ENCODE measurements around the gene WIPF1. TPM values are rescaled to one million over a fixed set of nuclear protein-coding genes. Genes with fewer than 3 reads are reported as not detected.
A peak's percentile ranks its signal among the peaks of the same experiment; 100 is the strongest.

WIPF1 gene
- total RNA-seq, 1 experiment from 2014 or later, result 0.59 TPM

DNA sequence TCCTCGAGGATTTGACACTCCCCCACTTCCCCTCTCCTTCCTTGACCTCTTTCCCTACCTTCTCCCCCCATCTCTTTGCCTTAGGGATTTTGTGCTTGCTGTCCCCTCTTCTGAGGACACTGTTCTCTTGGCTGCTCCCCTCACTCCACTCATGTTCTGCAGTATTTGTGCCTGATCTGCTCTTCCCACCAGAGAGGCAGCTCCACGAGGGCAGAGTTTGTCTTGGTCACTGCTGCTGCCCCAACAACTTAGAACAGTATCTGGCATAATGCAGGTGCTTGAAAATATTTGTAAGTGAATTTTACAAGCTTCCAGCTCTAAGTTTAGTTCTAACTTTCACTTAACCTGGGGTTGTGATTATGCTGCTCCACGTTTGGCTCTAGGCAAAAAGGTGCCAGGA lies 10.0 kb upstream of the WIPF1 start (continued):
- TF ChIP-seq CBX3 (IDR thresholded peaks at IDR 0.05; ENCODE audit: low read depth) (no peak), SP1 (IDR thresholded peaks at IDR 0.05; ENCODE audit: low read depth) (no peak)

DNA sequence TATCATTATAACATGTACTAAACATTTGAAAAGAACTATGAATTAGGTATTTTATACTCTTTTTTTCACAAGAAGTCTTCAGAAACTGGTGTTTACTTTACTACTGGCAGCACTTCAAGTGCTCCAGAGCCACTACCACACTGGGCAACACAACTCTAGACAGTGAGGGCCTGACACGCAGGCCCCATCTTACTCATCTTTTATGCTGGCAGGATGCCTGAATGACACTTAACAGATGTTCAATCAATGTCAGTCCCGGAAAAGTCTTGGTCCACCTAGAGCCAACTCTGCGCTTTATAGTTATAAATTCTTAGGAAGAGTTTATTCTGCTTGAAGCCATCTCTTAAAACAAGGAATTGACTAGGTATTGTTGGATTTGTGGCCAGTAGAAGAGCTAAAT lies 8.7 kb upstream of the WIPF1 start:
- ATAC-seq (no peak), DNase-seq (ENCODE audit: low read depth, low spot score) (no peak)
- intact Hi-C loops (cut with micrococcal nuclease), result no loop called here
- Histone ChIP-seq H3K27me3 (ENCODE audit: insufficient read depth, low read length) (no peaks in the 10 kb centered on the region), H3K4me3 (replicated peaks in 1 of 2; ENCODE audit: low read depth in 1 of 2, low read length in 2 of 2) (no peak overlapping the region), H3K36me3 (ENCODE audit: control insufficient read depth in 1 of 2, insufficient read depth in 2 of 2, low read length in 2 of 2) (no peaks in the 10 kb centered on the region), H4K20me1 (ENCODE audit: insufficient read depth) (no peaks in the 10 kb centered on the region), H3K27ac (ENCODE audit: low read depth, low read length) (no peak overlapping the region), H2AFZ (ENCODE audit: low read depth, low read length, poor library complexity, severe bottlenecking) (no peak overlapping the region), H3K4me2 (ENCODE audit: low read length) (no peak overlapping the region), H3K9me2 (ENCODE audit: insufficient read depth) (no peaks in the 10 kb centered on the region), H3K9ac (ENCODE audit: low read length) (no peak overlapping the region), H3K4me1 (ENCODE audit: control insufficient read depth in 1 of 2, insufficient read depth in 2 of 2, low read length in 2 of 2) (no peaks in the 10 kb centered on the region), H3K79me2 (ENCODE audit: insufficient read depth, low read length) (no peaks in the 10 kb centered on the region), H3K9me3 (ENCODE audit: control insufficient read depth in 1 of 2, insufficient read depth in 1 of 2, low read depth in 1 of 2, low read length in 2 of 2) (no peaks in the 10 kb centered on the region)
- RAD21 ChIA-PET (ENCODE audit: low non-redundant PET in 1 of 2, low total read pairs in 2 of 2, uncharacterized antibody in 2 of 2, unreplicated experiment in 2 of 2), result no interaction called here
- CTCF ChIA-PET, result no interaction called here
- POLR2A ChIA-PET, result no interaction called here
- no TSS peak for BruUV-seq (replicated peaks)
- TF ChIP-seq SIN3A (IDR thresholded peaks at IDR 0.05; ENCODE audit: low read depth) (no peak), CEBPB (IDR thresholded peaks at IDR 0.05; ENCODE audit: low read depth) (no peak), CBX3 (IDR thresholded peaks at IDR 0.05; ENCODE audit: low read depth) (no peak), RAD21 (IDR thresholded peaks at IDR 0.05; ENCODE audit: low read depth) (no peak), TCF7L2 (IDR thresholded peaks at IDR 0.05; ENCODE audit: borderline replicate concordance, extremely low read depth, insufficient read depth, insufficient read length) (no peak)
- TF ChIP-seq, protein P1, sequence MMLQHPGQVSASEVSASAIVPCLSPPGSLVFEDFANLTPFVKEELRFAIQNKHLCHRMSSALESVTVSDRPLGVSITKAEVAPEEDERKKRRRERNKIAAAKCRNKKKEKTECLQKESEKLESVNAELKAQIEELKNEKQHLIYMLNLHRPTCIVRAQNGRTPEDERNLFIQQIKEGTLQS (IDR thresholded peaks at IDR 0.05), result no peak

DNA sequence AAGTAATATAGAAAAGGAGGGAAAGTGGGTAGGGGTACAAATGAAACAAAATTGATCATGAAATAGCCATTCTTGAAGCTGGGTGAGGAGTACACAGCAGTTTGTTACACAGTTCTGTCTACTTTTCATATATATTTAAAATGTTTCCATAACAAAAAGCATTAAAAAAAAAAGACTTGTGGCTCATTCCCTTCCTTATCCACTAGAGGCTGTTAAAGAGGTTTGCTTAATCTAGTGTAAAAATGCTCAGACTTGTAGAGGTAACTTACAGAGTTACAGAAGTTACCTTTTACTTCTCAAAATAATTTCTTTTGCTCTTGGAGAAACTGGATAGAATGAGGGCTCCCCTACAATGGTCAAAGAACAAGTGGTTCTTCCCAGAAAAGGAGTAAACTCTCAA lies 8.1 kb upstream of the WIPF1 start:
- H3K4me2 ChIP-seq (ENCODE audit: low read length), result no peak overlapping the region
- no peaks in the 10 kb centered on the region for H4K20me1 ChIP-seq (ENCODE audit: insufficient read depth)
- ATAC-seq (peak; percentile 39; the same call in 1 of the 2 replicates), DNase-seq (ENCODE audit: low read depth, low spot score) (peak; percentile 6)
- BruUV-seq (replicated peaks), result no TSS peak
- TF ChIP-seq POLR2AphosphoS5 (IDR thresholded peaks at IDR 0.05; ENCODE audit: low read depth, low read length) (no peak), ZFX (IDR thresholded peaks at IDR 0.05) (no peak)
- TF ChIP-seq, protein P2, sequence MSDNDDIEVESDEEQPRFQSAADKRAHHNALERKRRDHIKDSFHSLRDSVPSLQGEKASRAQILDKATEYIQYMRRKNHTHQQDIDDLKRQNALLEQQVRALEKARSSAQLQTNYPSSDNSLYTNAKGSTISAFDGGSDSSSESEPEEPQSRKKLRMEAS (IDR thresholded peaks at IDR 0.05), result no peak
- TF ChIP-seq, protein P3, sequence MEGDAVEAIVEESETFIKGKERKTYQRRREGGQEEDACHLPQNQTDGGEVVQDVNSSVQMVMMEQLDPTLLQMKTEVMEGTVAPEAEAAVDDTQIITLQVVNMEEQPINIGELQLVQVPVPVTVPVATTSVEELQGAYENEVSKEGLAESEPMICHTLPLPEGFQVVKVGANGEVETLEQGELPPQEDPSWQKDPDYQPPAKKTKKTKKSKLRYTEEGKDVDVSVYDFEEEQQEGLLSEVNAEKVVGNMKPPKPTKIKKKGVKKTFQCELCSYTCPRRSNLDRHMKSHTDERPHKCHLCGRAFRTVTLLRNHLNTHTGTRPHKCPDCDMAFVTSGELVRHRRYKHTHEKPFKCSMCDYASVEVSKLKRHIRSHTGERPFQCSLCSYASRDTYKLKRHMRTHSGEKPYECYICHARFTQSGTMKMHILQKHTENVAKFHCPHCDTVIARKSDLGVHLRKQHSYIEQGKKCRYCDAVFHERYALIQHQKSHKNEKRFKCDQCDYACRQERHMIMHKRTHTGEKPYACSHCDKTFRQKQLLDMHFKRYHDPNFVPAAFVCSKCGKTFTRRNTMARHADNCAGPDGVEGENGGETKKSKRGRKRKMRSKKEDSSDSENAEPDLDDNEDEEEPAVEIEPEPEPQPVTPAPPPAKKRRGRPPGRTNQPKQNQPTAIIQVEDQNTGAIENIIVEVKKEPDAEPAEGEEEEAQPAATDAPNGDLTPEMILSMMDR (IDR thresholded peaks at IDR 0.05 in 2 of 3, conservative IDR thresholded peaks at IDR 0.05 in 1 of 3; ENCODE audit: borderline replicate concordance in 1 of 3, insufficient read depth in 1 of 3, low read depth in 2 of 3, low read length in 2 of 3), result peak; percentile 20 to 41 (median 40); a peak in 4 of 6 replicates
- no peaks in the 10 kb centered on the region for H3K27me3 ChIP-seq (ENCODE audit: insufficient read depth, low read length)
- H3K4me3 ChIP-seq (replicated peaks in 1 of 2; ENCODE audit: low read depth in 1 of 2, low read length in 2 of 2), result no peak overlapping the region
- no peaks in the 10 kb centered on the region for H3K9me2 ChIP-seq (ENCODE audit: insufficient read depth)
- RAD21 ChIA-PET (ENCODE audit: low non-redundant PET in 1 of 2, low total read pairs in 2 of 2, uncharacterized antibody in 2 of 2, unreplicated experiment in 2 of 2), result no interaction called here
- intact Hi-C loops (cut with micrococcal nuclease), result no loop called here
- H3K36me3 ChIP-seq (ENCODE audit: control insufficient read depth in 1 of 2, insufficient read depth in 2 of 2, low read length in 2 of 2), result no peaks in the 10 kb centered on the region
- H3K27ac ChIP-seq (ENCODE audit: low read depth, low read length), result no peak overlapping the region
- no peaks in the 10 kb centered on the region for H3K4me1 ChIP-seq (ENCODE audit: control insufficient read depth in 1 of 2, insufficient read depth in 2 of 2, low read length in 2 of 2)
- H2AFZ ChIP-seq (ENCODE audit: low read depth, low read length, poor library complexity, severe bottlenecking), result peak overlapping the region; percentile 37
- POLR2A ChIA-PET, result no interaction called here
- no peak overlapping the region for H3K9ac ChIP-seq (ENCODE audit: low read length)
- no peaks in the 10 kb centered on the region for H3K9me3 ChIP-seq (ENCODE audit: control insufficient read depth in 1 of 2, insufficient read depth in 1 of 2, low read depth in 1 of 2, low read length in 2 of 2)
- H3K79me2 ChIP-seq (ENCODE audit: insufficient read depth, low read length), result no peaks in the 10 kb centered on the region
- CTCF ChIA-PET, result no interaction called here

Data from HCT116 (cell line).